ENCODE data around the gene MAP3K5. TPM values are rescaled to one million over a fixed set of nuclear protein-coding genes. Genes with fewer than 3 reads are reported as not detected.
"Not testable (repeated sequence)": the region's sequence is repeated elsewhere in the genome, so short reads cannot be mapped to it uniquely, and the experiment has no call there.

Gene MAP3K5, protein sequence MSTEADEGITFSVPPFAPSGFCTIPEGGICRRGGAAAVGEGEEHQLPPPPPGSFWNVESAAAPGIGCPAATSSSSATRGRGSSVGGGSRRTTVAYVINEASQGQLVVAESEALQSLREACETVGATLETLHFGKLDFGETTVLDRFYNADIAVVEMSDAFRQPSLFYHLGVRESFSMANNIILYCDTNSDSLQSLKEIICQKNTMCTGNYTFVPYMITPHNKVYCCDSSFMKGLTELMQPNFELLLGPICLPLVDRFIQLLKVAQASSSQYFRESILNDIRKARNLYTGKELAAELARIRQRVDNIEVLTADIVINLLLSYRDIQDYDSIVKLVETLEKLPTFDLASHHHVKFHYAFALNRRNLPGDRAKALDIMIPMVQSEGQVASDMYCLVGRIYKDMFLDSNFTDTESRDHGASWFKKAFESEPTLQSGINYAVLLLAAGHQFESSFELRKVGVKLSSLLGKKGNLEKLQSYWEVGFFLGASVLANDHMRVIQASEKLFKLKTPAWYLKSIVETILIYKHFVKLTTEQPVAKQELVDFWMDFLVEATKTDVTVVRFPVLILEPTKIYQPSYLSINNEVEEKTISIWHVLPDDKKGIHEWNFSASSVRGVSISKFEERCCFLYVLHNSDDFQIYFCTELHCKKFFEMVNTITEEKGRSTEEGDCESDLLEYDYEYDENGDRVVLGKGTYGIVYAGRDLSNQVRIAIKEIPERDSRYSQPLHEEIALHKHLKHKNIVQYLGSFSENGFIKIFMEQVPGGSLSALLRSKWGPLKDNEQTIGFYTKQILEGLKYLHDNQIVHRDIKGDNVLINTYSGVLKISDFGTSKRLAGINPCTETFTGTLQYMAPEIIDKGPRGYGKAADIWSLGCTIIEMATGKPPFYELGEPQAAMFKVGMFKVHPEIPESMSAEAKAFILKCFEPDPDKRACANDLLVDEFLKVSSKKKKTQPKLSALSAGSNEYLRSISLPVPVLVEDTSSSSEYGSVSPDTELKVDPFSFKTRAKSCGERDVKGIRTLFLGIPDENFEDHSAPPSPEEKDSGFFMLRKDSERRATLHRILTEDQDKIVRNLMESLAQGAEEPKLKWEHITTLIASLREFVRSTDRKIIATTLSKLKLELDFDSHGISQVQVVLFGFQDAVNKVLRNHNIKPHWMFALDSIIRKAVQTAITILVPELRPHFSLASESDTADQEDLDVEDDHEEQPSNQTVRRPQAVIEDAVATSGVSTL (N-terminal part only)
- 10 to 100 TPM in 1 of 2 experiments, 1 to 10 TPM in 1; 9.2 to 11.0 TPM for total RNA-seq

DNA sequence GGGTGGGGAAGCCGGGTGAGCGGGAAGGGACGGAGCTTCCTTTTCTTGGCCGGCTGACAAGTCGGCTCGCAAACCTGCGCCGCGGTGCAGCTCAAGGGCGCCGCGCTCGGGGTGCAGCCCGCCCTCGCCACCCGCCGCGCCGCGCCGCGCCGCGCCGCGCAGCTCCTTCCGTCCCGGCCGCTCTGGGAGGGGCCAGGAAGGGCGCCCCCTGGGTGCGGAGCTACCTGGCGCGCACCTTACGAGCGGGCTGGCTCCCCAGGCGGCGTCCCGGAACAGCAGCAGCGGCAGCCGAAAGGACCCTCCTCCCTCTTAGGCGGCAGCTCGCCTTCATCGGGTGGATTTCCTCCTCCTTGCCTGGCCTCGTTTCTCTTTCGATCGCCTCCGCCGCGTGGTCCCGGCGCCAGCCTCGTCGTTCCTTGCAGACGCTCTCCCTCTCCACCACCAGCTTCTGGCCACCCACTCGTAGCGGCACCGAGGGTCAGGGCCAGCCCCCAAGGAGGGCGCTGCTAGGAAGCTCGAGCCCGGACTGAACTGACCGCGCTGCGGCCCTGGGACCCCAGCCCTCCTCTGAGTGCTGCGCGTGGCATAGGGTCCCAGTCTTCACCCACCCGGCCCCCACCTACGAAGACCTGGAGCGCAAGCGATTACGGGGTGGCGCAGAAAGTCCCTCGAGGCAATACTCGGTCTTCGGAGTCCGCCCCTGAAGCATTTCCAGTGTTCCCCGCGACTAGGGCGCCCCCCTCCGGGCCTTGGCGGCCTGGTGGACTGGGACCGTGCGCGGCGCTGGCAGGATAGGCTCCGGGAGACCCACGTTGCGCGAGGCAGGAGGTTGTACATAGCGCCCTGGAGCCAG, at the start of gene MAP3K5:
MAP3K5 (minus strand) TSS at position 68 of the 853 bp plus-strand sequence. CDS start 320 bp downstream, outside the sequence.
- POLR2A ChIA-PET: interaction anchor here (0.6 to 2.7 kb wide), 17 partner anchors 8 to 504 kb away, joined by 3 to 44 read pairs (median 5); partner anchors contain the start of genes BCLAF1 and PEX7
- CTCF ChIA-PET: interaction anchor here (0.7 to 2.1 kb wide), 39 partner anchors 8 to 230 kb away, joined by 3 to 86 read pairs (median 4); partner anchors contain the start of gene SLC35D3

DNA sequence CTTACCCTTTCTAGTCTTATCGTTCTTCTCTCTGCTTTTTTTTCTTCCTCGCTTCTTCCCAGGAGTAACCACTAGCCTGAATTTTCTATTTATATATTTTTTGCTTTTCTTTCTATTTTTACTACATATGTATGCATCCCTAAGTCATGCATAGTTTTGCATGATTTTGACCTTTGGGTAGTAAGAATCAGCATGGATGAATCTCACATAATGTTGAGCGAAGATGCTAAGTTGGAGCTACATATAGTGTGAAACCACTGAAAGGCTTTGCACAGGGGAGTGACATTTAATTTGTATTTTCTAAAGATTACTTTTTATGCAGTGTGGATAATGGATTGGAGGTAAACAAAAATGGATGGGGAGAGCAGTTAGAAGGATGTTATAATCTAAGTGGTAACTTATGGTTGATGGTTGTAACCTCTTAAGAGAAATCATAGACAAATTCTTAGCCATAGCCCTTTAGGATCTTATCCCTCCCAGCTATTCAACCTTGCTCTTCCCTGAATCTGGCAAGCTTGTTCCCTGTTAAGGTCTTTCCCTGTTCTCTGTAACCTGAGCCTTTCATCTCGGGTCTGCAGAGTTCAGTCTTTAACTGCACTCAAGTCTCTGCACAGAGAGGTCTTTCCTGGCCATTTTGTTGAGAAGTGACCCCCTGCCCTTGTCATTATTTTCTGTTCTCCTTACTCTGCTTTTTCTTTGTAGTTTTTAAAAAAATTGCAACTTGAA, 48.2 kb upstream of the MAP3K5 start:
- CTCF ChIA-PET: no interaction called here

GRCh38 chr6:136831873-136832562, 39.7 kb upstream of the MAP3K5 start:
- CTCF ChIA-PET: interaction anchor here (0.8 kb wide), 1 partner anchor 9 kb away, joined by 3 read pairs; the partner anchor contains the start of gene PEX7
- POLR2A ChIA-PET: no interaction called here

More for the DNA sequence above, 48.2 kb upstream of the MAP3K5 start:
- POLR2A ChIA-PET: no interaction called here

DNA sequence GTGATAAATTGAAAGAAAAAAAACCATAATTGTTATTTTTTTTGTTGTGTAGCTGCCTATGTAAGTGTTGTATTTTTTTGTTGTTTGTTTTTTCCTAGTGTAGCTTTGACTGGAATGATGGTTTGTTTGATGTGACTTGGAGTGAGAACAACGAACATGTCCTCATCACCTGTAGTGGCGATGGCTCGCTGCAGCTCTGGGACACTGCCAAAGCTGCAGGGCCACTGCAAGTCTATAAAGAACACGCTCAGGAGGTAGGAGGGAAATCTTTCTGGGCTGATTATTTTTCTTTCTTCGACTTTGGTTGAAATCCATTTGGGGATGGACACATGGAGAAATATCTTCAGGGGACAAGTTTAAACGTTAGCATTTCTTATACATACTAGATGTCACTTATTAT, 33.9 kb upstream of the MAP3K5 start:
- POLR2A ChIA-PET: no interaction called here
- CTCF ChIA-PET: no interaction called here

- ChIA-PET CTCF (interaction anchor here (0.7 to 2.4 kb wide), 5 partner anchors 8 to 179 kb away, joined by 3 to 7 read pairs (median 5); no protein-coding TSS in a partner anchor), POLR2A (interaction anchor here (0.8 kb wide), 1 partner anchor 31 kb away, joined by 5 read pairs; the partner anchor contains the start of gene MAP3K5)
Measured at GRCh38 chr6:136823128-136823660, 30.9 kb upstream of the MAP3K5 start.

DNA sequence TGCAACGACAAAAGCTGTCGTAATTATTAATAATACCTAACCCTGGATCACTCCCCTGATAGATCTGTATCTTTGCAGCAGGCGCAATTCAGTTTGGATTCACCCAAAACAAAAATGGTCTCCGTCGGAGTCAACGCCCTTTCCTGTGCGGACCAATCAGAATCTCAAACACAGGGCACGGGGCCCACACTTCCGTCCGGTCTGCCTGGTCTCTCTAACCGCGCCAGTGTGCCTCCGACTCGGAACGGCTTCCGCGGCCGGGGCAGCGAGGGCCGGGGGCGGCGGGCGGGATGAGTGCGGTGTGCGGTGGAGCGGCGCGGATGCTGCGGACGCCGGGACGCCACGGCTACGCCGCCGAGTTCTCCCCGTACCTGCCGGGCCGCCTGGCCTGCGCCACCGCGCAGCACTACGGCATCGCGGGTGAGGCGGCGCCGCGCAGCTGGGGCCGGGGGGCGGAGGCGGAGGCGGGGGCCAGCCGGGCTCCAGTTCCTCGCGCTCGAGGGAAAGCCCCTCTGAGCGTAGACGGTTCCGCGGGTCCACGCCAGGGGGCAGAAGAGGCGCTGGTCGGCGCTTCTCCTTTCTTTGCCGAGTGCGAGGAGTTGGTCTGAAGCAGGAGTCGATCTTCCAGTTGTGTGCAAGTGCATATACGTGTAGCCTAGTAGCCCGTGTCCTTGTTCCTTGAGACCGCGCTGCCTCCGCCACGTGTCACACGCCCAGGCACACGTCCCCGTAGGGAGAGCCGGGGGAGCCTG, 30.3 kb upstream of the MAP3K5 start, which contains the start of gene PEX7:
PEX7 (plus strand) TSS at position 217 of the 752 bp plus-strand sequence; CDS start at position 291, 74 bp downstream.
- ChIA-PET POLR2A (interaction anchor here (0.9 to 1.3 kb wide), 2 partner anchors 31 to 533 kb away, joined by 3 to 10 read pairs; partner anchors contain the start of genes BCLAF1 and MAP3K5), CTCF (interaction anchor here (0.7 to 2.4 kb wide), 7 partner anchors 9 to 179 kb away, joined by 3 to 7 read pairs (median 5); partner anchors contain the start of genes MAP3K5 and SLC35D3)

DNA sequence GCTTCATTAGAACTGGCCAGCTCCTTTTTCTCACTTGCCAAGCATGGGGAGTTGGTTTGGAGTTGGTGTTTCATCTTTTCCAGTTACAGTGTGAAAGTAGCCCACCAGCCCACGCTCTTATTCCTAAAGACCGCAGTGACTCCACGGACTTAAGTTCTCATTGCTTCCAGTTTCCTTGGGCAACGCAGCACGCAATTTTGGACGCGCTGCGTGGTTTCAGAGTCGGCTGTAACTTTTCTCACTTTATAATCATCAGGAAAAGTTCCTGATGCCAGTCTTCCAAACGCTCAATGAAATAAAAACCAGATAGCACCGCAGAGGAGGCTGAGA, 29.7 kb upstream of the MAP3K5 start:
- ChIA-PET CTCF (interaction anchor here (0.9 to 2.4 kb wide), 6 partner anchors 9 to 178 kb away, joined by 3 to 7 read pairs (median 5); partner anchors contain the start of genes MAP3K5 and SLC35D3), POLR2A (interaction anchor here (0.9 to 1.3 kb wide), 2 partner anchors 30 to 533 kb away, joined by 3 to 10 read pairs; partner anchors contain the start of genes BCLAF1 and MAP3K5)

- POLR2A ChIA-PET: no interaction called here
- CTCF ChIA-PET: no interaction called here
Measured at GRCh38 chr6:136820561-136820960, 28.3 kb upstream of the MAP3K5 start.

DNA sequence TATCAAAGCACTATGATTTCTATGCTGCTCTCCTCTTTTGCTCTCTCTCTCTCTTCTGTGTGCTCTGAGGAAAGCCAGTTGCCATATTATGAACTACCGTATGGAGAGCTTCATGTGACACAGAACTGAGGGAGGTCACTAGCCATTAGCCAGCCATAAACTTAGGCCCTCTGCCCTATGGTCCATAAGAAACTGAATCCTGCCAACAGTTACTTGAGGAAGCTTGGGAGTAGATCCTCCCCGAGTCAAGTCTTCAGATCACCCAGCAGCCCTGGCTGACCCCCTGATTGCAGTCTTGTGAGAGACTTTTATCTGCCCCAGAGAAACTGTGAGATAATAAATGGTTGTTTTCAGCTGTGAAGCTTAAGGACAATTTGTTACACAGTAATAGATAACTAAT, 24.4 kb upstream of the MAP3K5 start:
- ChIA-PET POLR2A (no interaction called here), CTCF (interaction anchor here (1.1 kb wide), 1 partner anchor 29 kb away, joined by 4 read pairs; no protein-coding TSS in a partner anchor)

- CTCF ChIA-PET, POLR2A ChIA-PET: not testable (repeated sequence)
Measured at GRCh38 chr6:136815608-136816007, 23.3 kb upstream of the MAP3K5 start.

DNA sequence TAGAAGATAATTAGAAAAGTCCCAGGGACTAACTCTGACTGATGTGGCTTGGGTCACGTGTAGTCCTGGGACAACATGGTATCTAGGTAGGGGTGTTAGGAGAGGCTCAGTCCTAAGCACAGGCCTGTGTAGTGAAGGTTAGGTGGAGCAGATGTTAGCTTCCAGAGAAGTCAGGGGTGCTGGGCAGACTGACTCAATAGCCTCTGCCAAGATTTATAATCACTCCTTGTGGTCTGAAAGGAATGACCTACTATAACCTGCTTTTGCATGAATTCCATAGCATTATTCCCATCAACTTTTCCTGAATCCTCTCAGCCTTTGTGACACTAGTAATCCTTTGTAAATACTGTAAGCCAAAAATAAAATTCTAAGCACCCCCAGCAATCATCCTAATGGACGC, 19.9 kb upstream of the MAP3K5 start:
- CTCF ChIA-PET: interaction anchor here (1.6 to 2.1 kb wide), 2 partner anchors 11 to 20 kb away, joined by 5 read pairs; partner anchors contain the start of genes MAP3K5 and PEX7
- POLR2A ChIA-PET: no interaction called here

DNA sequence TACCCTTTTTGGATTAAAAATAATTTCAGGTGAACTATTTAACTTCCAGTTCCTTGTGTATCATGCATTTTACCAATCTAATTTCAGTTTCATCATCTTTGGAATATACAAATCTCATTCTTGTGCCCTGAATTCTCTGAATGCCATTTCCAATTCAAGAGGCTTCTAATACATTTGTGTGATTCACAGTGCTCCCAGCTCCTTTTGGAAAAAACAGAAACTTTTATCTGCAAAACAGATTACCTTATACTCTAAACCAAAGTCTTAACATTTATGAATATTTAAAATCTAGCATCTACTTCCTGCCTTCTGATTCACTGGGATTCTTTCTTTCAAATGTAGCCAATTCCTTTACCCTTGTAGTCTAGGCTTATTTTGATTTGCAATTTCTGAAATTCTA, 19.0 kb upstream of the MAP3K5 start:
- ChIA-PET POLR2A (no interaction called here), CTCF (interaction anchor here (1.6 to 2.1 kb wide), 2 partner anchors 11 to 19 kb away, joined by 5 read pairs; partner anchors contain the start of genes MAP3K5 and PEX7)

DNA sequence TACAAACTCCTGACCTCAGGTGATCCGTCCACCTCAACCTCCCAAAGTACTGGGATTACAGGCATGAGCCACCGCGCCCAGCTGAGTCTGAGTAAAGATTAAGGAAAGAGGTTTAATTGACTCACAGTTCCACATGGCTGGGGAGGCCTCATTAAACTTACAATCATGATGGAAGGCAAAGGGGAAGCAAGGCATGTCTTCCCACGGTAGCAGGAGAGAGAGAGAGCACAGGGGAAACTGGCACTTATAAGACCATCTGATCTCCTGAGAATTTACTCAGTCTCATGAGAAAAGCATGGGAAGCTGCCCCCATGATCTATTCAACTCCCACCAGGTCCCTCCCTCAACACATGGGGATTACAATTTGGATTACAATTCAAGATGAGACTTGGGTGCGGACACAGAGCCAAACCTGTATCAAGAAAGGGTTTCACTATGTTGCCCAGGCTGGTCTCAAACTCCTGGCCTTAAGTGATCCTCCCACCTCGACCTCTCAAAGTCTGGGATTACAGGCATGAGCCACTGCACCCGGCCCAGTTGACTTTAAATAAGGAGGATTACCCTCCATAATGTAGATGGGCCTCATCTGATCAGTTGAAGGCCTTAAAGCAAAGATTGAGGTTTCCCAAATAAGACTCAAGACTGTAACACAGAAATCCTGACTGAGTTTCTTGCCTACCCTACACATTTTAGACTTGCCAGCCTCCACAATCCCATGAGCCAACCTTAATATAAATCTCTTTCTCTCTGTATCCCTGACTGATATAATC, 17.0 kb upstream of the MAP3K5 start:
- POLR2A ChIA-PET: no interaction called here
- CTCF ChIA-PET: no interaction called here

GRCh38 chr6:136803608-136804007, 11.3 kb upstream of the MAP3K5 start:
- CTCF ChIA-PET: interaction anchor here (1.1 to 1.8 kb wide), 2 partner anchors 11 to 160 kb away, joined by 3 to 5 read pairs; partner anchors contain the start of gene MAP3K5
- POLR2A ChIA-PET: no interaction called here

GRCh38 chr6:136801581-136801980, 9.3 kb upstream of the MAP3K5 start:
- CTCF ChIA-PET: no interaction called here
- POLR2A ChIA-PET: interaction anchor here (0.6 kb wide), 1 partner anchor 291 kb away, joined by 4 read pairs; no protein-coding TSS in a partner anchor

Data from activated CD8-positive, alpha-beta memory T cell treated with anti-CD3 and anti-CD28 coated beads for 36 hours (primary cell).